Ishikawa (cell line): Measurements from ENCODE around the gene NDRG4.

ENCODE experiments used
- MAX ChIP-seq: IDR thresholded peaks from 2 replicates; pipeline ENCODE4 v1.6.1; 2012
- RAD21 ChIP-seq: IDR thresholded peaks from 2 replicates; pipeline ENCODE4 v1.6.1; 2012; ENCODE audit warnings: low read depth
- REST ChIP-seq: IDR thresholded peaks from 2 replicates; pipeline ENCODE4 v1.6.1; 2012; ENCODE audit warnings: low read depth, mild to moderate bottlenecking

GRCh38 chr16:58492066-58492465, 7.9 kb upstream of the NDRG4 start:
- no peak for TF ChIP-seq REST
- no peak for TF ChIP-seq MAX
- TF ChIP-seq RAD21 = no peak
